CD8-positive, alpha-beta memory T cell (primary cell): ENCODE data around the gene PALLD. TPM values are rescaled to one million over a fixed set of nuclear protein-coding genes. Genes with fewer than 3 reads are reported as not detected.
A peak's percentile ranks its signal among the peaks of the same experiment; 100 is the strongest.

Source experiments
- CTCF ChIA-PET: fragments of 350-600 bp; sonication (Branson Sonifier 250); formaldehyde crosslinking; loops from one replicate; lab custom pipeline; 2021; ENCODE audit warnings: antibody characterized with exemption; lab: Charles Lee
- POLR2A ChIA-PET: fragments of 350-600 bp; sonication (Branson Sonifier 250); formaldehyde crosslinking; loops from one replicate; lab custom pipeline; 2021; ENCODE audit warnings: antibody characterized with exemption; lab: Charles Lee
- DNase-seq, 5 donors: peaks; one replicate each; pipeline versions ENCODE4 v3.0.0 to v3.0.0-alpha.2; 2020 to 2022; ENCODE audit warnings: mixed read lengths in 1 of 5
- H3K27ac ChIP-seq: one replicate; pipeline ENCODE4 v1.7.0; 2013; ENCODE audit warnings: low read depth, mild to moderate bottlenecking, low read length, moderate library complexity
- H3K27me3 ChIP-seq: 2 replicates; pipeline ENCODE4 v1.7.0; 2013; ENCODE audit warnings: low read length, mild to moderate bottlenecking; ENCODE audit not compliant: insufficient read depth, poor library complexity, severe bottlenecking
- H3K36me3 ChIP-seq: 2 replicates; pipeline ENCODE4 v1.7.0; 2013; ENCODE audit warnings: mild to moderate bottlenecking, low read length, moderate library complexity; ENCODE audit not compliant: insufficient read depth
- H3K4me1 ChIP-seq: 2 replicates; pipeline ENCODE4 v1.7.0; 2013; ENCODE audit warnings: mild to moderate bottlenecking, low read length, moderate library complexity; ENCODE audit not compliant: insufficient read depth
- H3K4me3 ChIP-seq: 2 replicates; pipeline ENCODE4 v1.7.0; 2013; ENCODE audit warnings: mild to moderate bottlenecking, low read length
- H3K9me3 ChIP-seq: 2 replicates; pipeline ENCODE4 v1.7.0; 2013; ENCODE audit warnings: mild to moderate bottlenecking, low read length
- H3K27ac Mint-ChIP-seq, 8 donors: one replicate each; pipeline ENCODE4 v1.8.0; 2020 to 2021; ENCODE audit warnings: mixed read lengths in 8 of 8, mild to moderate bottlenecking in 6 of 8, inconsistent platforms in 3 of 8, moderate library complexity in 3 of 8
- H3K27me3 Mint-ChIP-seq, 2 donors: one replicate each; pipeline ENCODE4 v1.8.0; 2020 to 2021; ENCODE audit warnings: mixed read lengths in 2 of 2, mild to moderate bottlenecking in 1 of 2, moderate library complexity in 1 of 2
- H3K36me3 Mint-ChIP-seq, 3 donors: one replicate each; pipeline ENCODE4 v1.8.0; 2020 to 2021; ENCODE audit warnings: mixed read lengths in 3 of 3, inconsistent platforms in 1 of 3, mild to moderate bottlenecking in 1 of 3
- H3K4me1 Mint-ChIP-seq, 3 donors: one replicate each; pipeline ENCODE4 v1.8.0; 2020 to 2021; ENCODE audit warnings: mixed read lengths in 3 of 3, inconsistent platforms in 1 of 3, mild to moderate bottlenecking in 1 of 3
- H3K4me3 Mint-ChIP-seq, 7 donors: one replicate each; pipeline ENCODE4 v1.8.0; 2020 to 2021; ENCODE audit warnings: mixed read lengths in 7 of 7, mild to moderate bottlenecking in 6 of 7, moderate library complexity in 4 of 7, inconsistent platforms in 2 of 7
- H3K9me3 Mint-ChIP-seq, 5 donors: one replicate each; pipeline ENCODE4 v1.8.0; 2020 to 2022; ENCODE audit warnings: mixed read lengths in 5 of 5, mild to moderate bottlenecking in 3 of 5, moderate library complexity in 2 of 5, inconsistent platforms in 1 of 5
- polyA plus RNA-seq: library from polyadenylated mRNA; unstranded; fragments of 300-500 nt; fragmentation: Illumina TruSeq; gene quantifications from one replicate; pipeline ENCODE4 v1.2.3, GENCODE V29; 2021
- total RNA-seq, 2 experiments: library from RNA; stranded (reverse); gene quantifications; one replicate each; pipeline ENCODE4 v1.2.3, GENCODE V29; 2021

Gene PALLD
- total and polyA plus RNA-seq, 3 experiments from 2014 or later = 0.35 to 0.97 (median 0.47) TPM

- ChIA-PET POLR2A (no interaction called here), CTCF (no interaction called here)
- Mint-ChIP-seq H3K9me3 (peaks cover 0 to 6% (median 3%) of the 10 kb centered on the region in 5 donors), H3K27ac (no peak overlapping the region), H3K27me3 (peaks cover 23 to 30% of the 10 kb centered on the region in 2 donors), H3K36me3 (no peaks in the 10 kb centered on the region), H3K4me1 (no peaks in the 10 kb centered on the region), H3K4me3 (no peak overlapping the region)
- Histone ChIP-seq H3K4me3 (no peak overlapping the region), H3K4me1 (no peaks in the 10 kb centered on the region), H3K27ac (no peak overlapping the region), H3K27me3 (peaks cover 4% of the 10 kb centered on the region), H3K9me3 (no peaks in the 10 kb centered on the region), H3K36me3 (no peaks in the 10 kb centered on the region)
- DNase-seq = no peak
Measured at GRCh38 chr4:168731006-168731636, 234.3 kb downstream of the PALLD start.

GRCh38 chr4:168731706-168732414 lies 235.0 kb downstream of the PALLD start:
- Mint-ChIP-seq H3K27ac (no peak overlapping the region), H3K36me3 (no peaks in the 10 kb centered on the region), H3K4me3 (no peak overlapping the region), H3K4me1 (no peaks in the 10 kb centered on the region), H3K27me3 (peaks cover 19 to 30% of the 10 kb centered on the region in 2 donors), H3K9me3 (peaks cover 0 to 6% (median 3%) of the 10 kb centered on the region in 5 donors)
- H3K4me3 ChIP-seq = no peak overlapping the region
- DNase-seq = no peak
- H3K27me3 ChIP-seq = peaks cover 4% of the 10 kb centered on the region
- H3K36me3 ChIP-seq = no peaks in the 10 kb centered on the region
- POLR2A ChIA-PET = no interaction called here
- no peaks in the 10 kb centered on the region for H3K4me1 ChIP-seq
- H3K27ac ChIP-seq = no peak overlapping the region
- CTCF ChIA-PET = no interaction called here
- no peaks in the 10 kb centered on the region for H3K9me3 ChIP-seq

- Mint-ChIP-seq H3K9me3 (peaks cover 0 to 4% (median 2%) of the 10 kb centered on the region in 5 donors), H3K27me3 (peaks cover 18 to 25% of the 10 kb centered on the region in 2 donors), H3K4me3 (no peak overlapping the region), H3K27ac (no peak overlapping the region), H3K36me3 (no peaks in the 10 kb centered on the region), H3K4me1 (no peaks in the 10 kb centered on the region)
- no peak overlapping the region for H3K27ac ChIP-seq
- no peak overlapping the region for H3K4me3 ChIP-seq
- H3K4me1 ChIP-seq = no peaks in the 10 kb centered on the region
- no peaks in the 10 kb centered on the region for H3K9me3 ChIP-seq
- no peaks in the 10 kb centered on the region for H3K36me3 ChIP-seq
- H3K27me3 ChIP-seq = peaks cover 4% of the 10 kb centered on the region
- DNase-seq = no peak
- ChIA-PET CTCF (no interaction called here), POLR2A (no interaction called here)
Measured at GRCh38 chr4:168732714-168733113, 235.9 kb downstream of the PALLD start.

GRCh38 chr4:168734703-168735678 lies 238.1 kb downstream of the PALLD start:
- Histone ChIP-seq H3K36me3 (no peaks in the 10 kb centered on the region), H3K27me3 (no peaks in the 10 kb centered on the region), H3K4me1 (no peaks in the 10 kb centered on the region), H3K9me3 (no peaks in the 10 kb centered on the region), H3K4me3 (no peak overlapping the region), H3K27ac (no peak overlapping the region)
- Mint-ChIP-seq H3K4me1 (no peaks in the 10 kb centered on the region), H3K27ac (peak overlapping the region in 1 of 8 donors; percentile 86), H3K9me3 (peaks cover 0 to 3% (median 2%) of the 10 kb centered on the region in 5 donors), H3K36me3 (no peaks in the 10 kb centered on the region), H3K27me3 (peaks cover 6 to 13% of the 10 kb centered on the region in 2 donors), H3K4me3 (no peak overlapping the region)
- DNase-seq = no peak
- CTCF ChIA-PET = no interaction called here
- POLR2A ChIA-PET = no interaction called here

GRCh38 chr4:168735735-168736134 lies 238.9 kb downstream of the PALLD start:
- Mint-ChIP-seq H3K27me3 (peaks cover 5 to 6% of the 10 kb centered on the region in 2 donors), H3K4me1 (no peaks in the 10 kb centered on the region), H3K9me3 (peaks cover 0 to 3% (median 0%) of the 10 kb centered on the region in 5 donors), H3K27ac (no peak overlapping the region), H3K4me3 (no peak overlapping the region), H3K36me3 (no peaks in the 10 kb centered on the region)
- Histone ChIP-seq H3K4me1 (no peaks in the 10 kb centered on the region), H3K36me3 (no peaks in the 10 kb centered on the region), H3K9me3 (no peaks in the 10 kb centered on the region), H3K27ac (no peak overlapping the region), H3K4me3 (no peak overlapping the region), H3K27me3 (no peaks in the 10 kb centered on the region)
- CTCF ChIA-PET = no interaction called here
- DNase-seq = no peak
- POLR2A ChIA-PET = no interaction called here

GRCh38 chr4:168736860-168737805 lies 240.3 kb downstream of the PALLD start:
- no peak overlapping the region for H3K4me3 ChIP-seq
- Mint-ChIP-seq H3K27me3 (peaks cover 0 to 6% of the 10 kb centered on the region in 2 donors), H3K36me3 (no peaks in the 10 kb centered on the region), H3K4me3 (no peak overlapping the region), H3K9me3 (peaks cover 0 to 3% (median 0%) of the 10 kb centered on the region in 5 donors), H3K4me1 (no peaks in the 10 kb centered on the region), H3K27ac (no peak overlapping the region)
- H3K4me1 ChIP-seq = no peaks in the 10 kb centered on the region
- no peaks in the 10 kb centered on the region for H3K9me3 ChIP-seq
- DNase-seq = no peak
- no peaks in the 10 kb centered on the region for H3K36me3 ChIP-seq
- no peaks in the 10 kb centered on the region for H3K27me3 ChIP-seq
- H3K27ac ChIP-seq = no peak overlapping the region
- CTCF ChIA-PET = no interaction called here
- POLR2A ChIA-PET = no interaction called here

GRCh38 chr4:168737806-168738172 lies 240.9 kb downstream of the PALLD start:
- H3K27ac Mint-ChIP-seq = no peak overlapping the region
- Histone ChIP-seq H3K9me3 (no peaks in the 10 kb centered on the region), H3K4me3 (no peak overlapping the region), H3K36me3 (no peaks in the 10 kb centered on the region), H3K27ac (no peak overlapping the region), H3K27me3 (no peaks in the 10 kb centered on the region), H3K4me1 (no peaks in the 10 kb centered on the region)
- DNase-seq = no peak
- H3K36me3 Mint-ChIP-seq = no peaks in the 10 kb centered on the region
- peaks cover 2 to 6% of the 10 kb centered on the region in 2 donors for H3K27me3 Mint-ChIP-seq
- peaks cover 0 to 3% (median 0%) of the 10 kb centered on the region in 5 donors for H3K9me3 Mint-ChIP-seq
- H3K4me1 Mint-ChIP-seq = no peaks in the 10 kb centered on the region
- CTCF ChIA-PET = no interaction called here
- POLR2A ChIA-PET = no interaction called here
- no peak overlapping the region for H3K4me3 Mint-ChIP-seq
